HEK293 (cell line): Measurements from ENCODE around the gene SBF2.

Experiments
- CTCF ChIP-seq: fragments of 450-650 bp; formaldehyde crosslinking; IDR thresholded peaks from 2 replicates; pipeline ENCODE4 v1.5.1; 2016; ENCODE audit warnings: missing biosample characterization, missing genetic modification characterization
- TCF7L2 ChIP-seq: IDR thresholded peaks from 2 replicates; pipeline ENCODE4 v1.6.1; 2011; ENCODE audit warnings: low read depth, mild to moderate bottlenecking, inconsistent platforms, low read length, moderate library complexity, borderline replicate concordance
- ZNF2 ChIP-seq: fragments of 450-650 bp; formaldehyde crosslinking; IDR thresholded peaks from 2 replicates; pipeline ENCODE4 v1.5.1; 2016; ENCODE audit warnings: missing biosample characterization, missing genetic modification characterization
- ZNF274 ChIP-seq, 2 experiments: fragments of 200-500 bp in 1 of 2; fragments of 450-650 bp in 1 of 2; sonication (Bioruptor generic) in 1 of 2; formaldehyde crosslinking in 1 of 2; IDR thresholded peaks; 2 replicates each; pipeline versions ENCODE4 v1.5.1 to v1.6.1; 2014 to 2016; ENCODE audit warnings: borderline replicate concordance in 1 of 2, inconsistent platforms in 1 of 2, low read length in 1 of 2, missing biosample characterization in 1 of 2, missing genetic modification characterization in 1 of 2

GRCh38 chr11:10304495-10305261, 10.7 kb upstream of the SBF2 start, which contains the start of gene ADM:
- TF ChIP-seq ZNF2 (tag by site-specific recombination) (peak; percentile 44), ZNF274 (IDR thresholded peaks at IDR 0.05; ENCODE audit: low read length) (no peak), ZNF274 (tag by site-specific recombination; IDR thresholded peaks at IDR 0.05; ENCODE audit: borderline replicate concordance) (no peak), TCF7L2 (no peak), CTCF (tag by site-specific recombination) (peak; percentile 88)
